Fibroblast of skin of right biceps (primary cell): ENCODE data around the gene ZBTB8A.
"Not testable (repeated sequence)": the region's sequence is repeated elsewhere in the genome, so short reads cannot be mapped to it uniquely, and the experiment has no call there.

ENCODE experiments used
- DNase-seq: peaks from one replicate; pipeline ENCODE4 v3.0.0-alpha.2; 2013

ZBTB8A gene

DNA sequence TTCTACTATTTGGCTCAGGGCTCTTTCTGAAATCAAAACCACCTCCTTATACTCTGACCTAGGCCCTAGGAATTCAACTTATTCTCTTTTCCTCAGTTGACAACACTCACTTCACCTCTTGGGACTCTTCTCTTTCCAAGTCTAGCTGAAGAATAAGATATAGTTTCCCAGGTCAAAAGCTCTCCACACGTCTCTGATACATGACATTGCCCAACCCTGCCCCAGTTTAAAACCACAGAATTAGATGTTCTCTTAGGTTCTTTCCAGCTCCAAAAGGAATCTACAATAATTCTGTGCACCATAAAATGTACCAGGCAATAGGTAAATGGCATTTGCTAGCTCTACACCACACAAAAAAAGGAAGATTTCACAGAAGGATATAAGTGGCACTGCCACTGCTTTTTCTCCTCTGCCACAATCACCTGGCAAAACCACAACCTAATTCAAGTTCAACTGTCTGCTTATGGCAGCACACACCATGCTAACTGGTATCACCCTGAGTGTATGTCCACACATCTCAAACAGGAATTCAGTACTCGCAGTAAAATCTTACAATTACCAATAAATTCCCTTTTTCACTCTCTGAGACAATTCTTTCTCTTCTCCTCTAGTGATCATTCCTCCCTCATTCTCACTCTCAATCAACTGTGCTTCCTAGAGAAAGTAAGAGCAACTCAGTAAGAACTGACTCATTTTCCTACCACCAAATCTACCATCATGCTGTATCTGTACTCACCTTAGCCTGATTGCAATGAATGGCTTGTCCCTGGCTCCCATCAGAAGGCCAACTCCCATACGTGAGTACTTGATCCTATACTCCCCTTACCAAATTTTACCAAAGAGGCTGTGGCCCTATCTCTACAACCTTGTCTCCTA is 83.8 kb downstream of the ZBTB8A start:
- DNase-seq: no peak

DNA sequence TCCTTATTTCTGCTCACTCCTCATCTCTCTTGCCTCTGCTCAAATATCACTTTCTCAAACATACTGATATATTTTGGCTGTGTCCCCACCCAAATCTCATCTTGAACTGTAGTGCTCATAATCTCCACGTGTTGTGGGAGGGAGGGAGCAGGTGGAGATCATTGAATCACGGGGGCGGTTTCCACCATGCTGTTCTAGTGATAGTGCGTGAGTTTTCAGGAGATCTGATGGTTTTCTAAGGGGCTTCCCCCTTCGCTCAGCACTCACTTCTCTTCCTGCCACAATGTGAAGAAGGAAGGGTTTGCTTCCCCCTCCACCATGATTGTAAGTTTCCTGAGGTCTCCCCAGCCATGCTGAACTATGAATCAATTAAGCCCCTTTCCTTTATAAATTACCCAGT is 84.5 kb downstream of the ZBTB8A start:
- no peak for DNase-seq

DNA sequence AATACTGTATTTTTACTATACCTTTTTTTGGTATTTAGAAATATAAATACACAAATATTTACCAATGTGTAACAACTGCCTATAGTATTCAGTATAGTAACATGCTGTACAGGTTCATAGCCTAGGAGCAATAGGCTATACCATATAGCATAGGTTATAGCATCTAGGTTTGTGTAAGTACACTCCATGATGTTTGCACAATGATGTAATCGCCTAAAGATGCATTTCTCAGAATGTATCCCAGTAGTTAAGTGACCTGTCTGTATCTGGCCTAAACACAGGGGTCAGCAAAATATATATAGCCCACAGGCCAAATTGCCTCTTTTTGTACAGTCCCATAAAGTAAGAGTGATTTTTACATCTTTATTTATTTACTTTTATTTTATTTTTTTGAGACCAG is 86.9 kb downstream of the ZBTB8A start:
- no peak for DNase-seq

DNA sequence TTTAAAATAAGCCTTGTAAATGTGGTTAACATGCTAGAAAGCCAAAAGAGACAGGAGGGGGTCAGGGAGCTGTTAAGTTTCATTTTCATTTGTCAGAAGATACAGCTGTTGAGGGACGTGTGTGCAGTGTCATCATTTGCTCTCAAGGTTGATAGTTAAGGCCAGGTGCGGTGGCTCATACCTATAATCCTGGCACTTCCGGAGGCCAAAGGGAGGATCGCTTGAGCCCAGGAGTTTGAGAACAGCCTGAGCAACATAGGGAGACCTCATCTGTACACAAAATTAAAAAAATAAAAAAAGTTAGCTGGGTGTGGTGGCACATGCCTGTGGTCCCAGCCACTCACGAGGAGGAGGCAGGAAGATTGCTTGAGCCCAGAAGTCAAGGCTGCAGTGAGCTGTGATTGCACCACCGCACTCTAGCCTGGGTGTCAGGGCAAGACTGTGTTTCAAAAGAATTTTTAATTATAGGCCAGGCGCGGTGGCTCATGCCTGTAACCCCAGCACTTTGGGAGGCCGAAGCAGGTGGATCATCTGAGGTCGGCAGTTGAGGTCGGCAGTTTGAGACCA is 88.5 kb downstream of the ZBTB8A start:
- DNase-seq: no peak

DNA sequence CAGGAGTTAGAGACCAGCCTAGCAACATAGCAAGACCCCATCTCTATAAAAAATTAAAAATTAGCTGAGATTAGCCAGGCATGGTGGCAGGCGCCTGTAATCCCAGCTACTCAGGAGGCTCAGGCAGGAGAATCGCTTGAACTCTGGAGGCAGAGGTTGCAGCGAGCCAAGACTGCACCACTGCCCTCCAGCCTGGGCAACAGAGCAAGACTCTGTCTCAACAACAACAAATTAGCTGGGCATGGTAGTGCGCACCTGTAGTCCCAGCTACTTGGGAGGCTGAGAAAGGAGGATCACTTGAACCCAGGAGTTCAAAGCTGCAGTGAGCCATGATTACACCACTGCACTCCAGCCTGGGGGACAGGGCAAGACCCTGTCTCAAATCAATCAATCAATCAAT is 90.9 kb downstream of the ZBTB8A start:
- not testable (repeated sequence) for DNase-seq

DNA sequence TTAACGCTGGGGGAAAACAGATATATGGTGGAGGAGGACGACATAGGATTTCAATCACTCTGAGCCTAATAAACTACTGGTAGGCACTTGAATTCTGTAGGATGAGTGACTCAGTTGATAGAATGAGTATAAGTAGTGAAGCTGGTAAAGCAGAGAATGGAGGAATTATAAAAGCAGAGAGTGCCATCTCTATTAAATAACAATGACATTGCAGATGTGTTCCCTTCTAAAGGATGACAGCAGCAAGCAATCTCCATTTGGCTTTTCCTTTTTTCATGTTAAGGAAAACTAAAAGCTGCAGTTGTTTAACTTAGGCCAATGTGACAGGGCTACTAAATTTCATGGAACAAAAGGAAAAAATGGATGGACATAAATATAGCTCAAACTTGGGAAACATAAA is 93.6 kb downstream of the ZBTB8A start:
- DNase-seq: no peak

DNA sequence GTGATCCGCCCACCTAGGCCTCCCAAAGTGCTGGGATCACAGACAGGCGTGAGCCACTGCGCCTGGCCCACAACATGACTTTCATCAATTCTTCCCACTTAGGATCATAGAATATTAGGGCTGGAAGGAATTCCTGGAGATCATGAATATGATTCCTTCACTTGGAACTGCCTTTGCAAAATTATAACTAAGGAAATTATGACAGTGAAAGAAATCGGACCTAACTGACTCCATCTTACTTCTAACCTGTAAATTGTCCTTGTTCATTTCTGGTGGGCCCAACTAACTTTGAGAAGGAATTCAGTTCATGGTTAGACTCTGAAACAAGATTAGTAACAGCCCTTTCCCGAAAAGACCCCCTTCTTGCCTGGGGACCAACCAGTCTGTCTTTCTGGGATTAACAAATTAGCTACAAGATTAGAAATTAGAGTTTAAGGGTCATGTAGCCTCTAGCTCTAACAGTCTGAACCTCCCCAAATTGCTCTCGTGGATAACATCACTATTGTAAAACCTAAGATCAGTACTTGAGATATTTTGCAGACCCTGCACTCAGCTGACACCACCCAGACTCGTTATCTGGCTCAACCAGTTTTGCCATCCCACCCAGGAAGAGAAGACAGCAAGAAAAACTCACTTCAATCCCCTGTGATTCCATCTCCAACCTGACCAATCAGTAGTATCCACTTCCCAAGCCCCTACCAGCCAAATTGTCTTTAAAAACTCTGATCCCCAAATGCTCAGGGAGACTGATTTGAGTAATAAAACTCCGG is 96.5 kb downstream of the ZBTB8A start:
- DNase-seq: no peak

DNA sequence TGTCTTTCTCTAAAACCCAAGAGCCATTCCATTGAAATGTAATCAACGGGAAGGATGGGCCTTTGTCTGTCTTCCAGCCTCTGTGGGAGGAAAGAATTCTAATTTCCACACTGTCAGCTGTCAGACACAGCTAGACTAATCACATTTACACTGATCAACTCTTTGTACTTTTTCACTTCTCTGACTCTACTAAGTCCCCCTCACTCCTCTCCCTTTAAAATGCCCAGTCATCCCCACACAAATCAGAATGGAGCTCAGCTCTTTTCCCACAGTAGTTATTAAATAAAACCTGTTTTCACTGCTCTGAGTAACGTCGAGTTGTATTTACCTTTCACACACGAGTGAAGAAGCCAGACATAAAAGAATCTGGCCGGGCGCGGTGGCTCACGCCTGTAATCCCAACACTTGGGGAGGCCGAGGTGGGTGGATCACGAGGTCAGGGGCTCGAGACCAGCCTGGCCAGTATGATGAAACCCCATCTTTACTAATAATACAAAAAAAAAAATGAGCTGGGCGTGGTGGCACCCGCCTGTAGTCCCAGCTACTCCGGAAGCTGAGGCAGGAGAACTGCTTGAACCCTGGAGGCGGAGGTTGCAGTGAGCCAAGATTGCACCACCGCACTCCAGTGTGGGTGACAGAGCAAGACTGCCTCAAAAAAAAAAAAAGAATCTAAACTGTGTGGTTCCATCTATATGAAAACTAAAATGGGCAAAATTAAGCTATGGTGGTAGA is 97.9 kb downstream of the ZBTB8A start:
- DNase-seq: no peak

DNA sequence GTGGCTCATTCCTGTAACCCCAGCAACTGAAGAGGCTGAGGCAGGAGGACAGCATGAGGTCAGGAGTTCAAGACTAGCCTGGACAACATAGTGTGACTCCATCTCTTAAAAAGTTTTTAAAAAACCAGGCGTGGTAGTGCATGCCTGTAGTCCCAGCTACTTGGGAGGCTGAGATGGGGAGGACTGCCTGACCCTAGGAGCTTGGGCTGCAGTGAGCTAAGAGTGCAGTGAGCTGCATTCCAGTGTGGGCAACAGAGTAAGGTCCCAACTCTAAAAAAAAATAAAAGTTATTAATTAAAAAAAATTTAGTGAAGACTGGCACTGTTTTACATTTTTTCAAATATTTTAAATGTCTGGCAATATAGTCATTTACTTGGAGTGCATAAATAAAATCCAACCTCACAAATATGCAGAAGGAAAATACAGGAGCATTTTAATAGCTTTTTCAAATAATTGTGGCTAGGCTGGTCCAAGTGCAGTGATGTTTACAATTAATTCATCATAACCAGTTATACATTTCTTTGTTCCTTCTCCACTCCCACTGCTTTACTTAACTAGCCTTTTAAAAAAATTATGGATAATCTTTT is 100.4 kb downstream of the ZBTB8A start:
- peak; percentile 72 for DNase-seq

DNA sequence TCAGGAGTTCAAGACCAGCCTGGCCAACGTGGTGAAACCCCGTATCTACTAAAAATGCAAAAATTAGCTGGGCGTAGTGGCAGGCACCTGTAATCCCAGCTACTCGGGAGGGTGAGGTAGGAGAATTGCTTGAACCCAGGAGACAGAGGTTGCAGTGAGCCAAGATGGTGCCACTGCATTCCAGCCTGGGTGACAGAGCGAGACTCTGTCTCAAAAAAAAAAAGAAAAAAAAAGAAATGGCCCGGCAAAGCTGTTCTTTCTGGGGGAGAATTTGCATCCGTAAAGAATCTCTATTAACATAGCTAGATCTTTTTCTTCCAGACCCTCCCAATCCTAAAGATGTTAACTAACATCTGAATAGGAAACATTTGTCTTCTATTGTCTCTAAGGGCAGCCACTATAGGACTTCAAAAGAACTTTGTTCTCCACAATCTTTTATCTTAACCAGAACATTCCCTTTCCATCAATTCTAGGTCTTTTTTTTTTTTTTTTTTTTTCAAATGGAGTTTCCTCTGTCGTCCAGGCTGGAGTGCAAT is 103.1 kb downstream of the ZBTB8A start:
- DNase-seq: not testable (repeated sequence)

DNA sequence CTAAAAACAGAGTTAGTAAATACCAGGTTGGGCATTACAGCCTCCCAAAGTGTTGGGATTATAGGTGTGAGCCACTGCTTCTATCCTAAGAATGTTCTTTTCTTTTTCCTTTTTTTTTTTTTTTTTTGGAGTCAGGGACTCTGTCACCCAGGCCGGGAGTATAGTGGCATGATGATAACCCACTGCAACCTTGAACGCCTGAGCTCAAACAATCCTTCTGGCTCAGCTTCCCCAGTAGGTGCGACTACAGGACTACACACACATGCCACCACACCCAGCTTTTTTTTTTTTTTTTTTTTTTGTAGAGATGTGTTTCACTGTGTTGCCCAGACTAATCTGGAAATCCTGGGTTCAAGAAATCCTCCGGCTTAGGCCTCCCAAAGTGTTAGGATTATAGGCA is 105.2 kb downstream of the ZBTB8A start:
- DNase-seq: no peak

DNA sequence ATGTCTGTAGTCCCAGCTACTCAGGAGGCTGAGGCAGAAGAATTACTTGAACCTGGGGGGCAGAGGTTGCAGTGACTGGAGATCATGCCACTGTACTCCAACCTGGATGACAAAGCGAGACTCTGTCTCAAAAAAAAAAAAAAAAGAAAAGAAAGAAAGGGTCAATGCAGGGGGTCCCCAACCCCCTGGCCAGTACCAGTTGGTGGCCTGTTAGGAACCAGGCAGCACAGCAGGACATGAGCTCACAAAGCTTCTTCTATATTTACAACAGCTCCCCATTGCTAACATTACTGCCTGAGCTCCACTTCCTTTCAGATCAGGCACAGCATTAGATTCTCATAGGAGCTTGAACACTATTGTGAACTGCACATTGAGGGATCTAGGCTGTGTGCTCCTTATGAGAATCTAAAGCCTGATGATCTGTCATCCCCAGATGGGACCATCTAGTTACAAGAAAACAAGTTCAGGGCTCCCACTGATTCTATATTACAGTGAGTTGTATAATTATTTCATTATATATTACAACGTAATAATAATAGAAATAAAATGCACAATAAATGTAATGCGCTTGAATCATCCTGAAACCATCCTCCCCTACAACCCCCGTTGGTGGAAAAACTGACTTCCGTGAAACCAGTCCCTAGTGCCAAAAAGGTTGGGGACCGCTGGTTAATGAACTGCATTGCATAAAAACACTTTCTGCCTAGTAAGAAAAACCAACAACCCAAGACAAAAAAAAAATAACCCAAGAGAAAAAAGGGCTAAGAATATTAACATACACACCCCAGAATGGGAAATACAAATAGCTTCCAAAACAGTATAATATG is 108.3 kb downstream of the ZBTB8A start:
- DNase-seq: no peak

DNA sequence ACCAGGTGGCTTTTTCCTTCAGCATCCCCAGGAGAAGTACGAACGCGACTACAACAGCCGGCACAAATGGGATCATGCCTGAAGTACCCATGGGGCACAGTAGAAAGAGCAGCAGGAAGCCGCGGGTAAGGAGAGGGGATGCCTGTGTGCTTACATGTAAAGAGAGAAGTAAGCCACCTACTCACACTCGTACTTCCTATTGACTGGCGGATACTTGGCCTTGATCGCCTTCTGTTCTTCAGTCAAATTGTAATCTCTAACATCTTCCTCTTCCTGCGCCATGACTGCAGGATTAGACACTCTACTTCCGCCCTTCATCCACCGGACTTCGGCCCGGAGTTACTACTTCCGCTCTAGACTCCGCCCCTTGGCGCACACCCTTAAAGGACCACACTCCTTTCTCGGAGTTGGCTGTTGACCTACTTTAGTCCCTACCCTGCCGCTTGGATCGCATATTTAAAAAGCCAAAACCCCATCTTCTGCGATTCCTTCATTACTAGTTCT is 111.1 kb downstream of the ZBTB8A start, which contains the start of gene ZBTB8OS:
TSS of gene ZBTB8OS (minus strand) at position 303 of the 504 bp plus-strand sequence. CDS start at position 282, 21 bp downstream.
- peak; percentile 94 for DNase-seq

DNA sequence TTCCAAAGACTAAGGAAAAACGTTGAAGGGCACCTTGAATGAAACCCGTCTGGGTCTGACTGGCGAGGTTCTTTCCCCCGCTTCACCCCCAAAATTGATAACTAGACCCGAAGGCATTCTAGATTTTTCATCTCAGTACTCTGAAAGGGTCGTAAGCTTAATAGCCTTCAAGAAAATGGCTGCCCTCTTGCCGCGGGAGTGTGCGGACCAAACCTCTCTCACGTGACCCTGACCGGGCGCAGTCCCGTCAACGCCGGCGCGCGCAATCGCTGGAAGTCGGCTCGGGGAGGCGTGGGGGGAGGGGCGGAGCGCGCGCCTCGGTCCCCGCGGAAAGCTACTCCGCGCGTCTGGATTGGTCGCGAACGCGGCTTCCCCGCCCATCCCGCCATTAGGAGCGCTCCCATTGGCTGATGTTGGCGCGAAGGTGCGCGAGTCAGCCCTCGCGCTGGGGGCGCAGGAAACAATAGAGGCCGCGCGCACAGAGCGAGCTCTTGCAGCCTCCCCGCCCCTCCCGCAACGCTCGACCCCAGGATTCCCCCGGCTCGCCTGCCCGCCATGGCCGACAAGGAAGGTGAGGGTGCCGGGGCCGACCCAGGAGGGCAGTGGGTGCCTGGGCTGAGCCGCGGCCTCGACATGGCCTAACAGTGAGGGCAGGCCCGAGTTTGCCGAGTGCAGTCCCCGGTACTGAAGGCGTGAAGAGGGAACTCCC is 111.7 kb downstream of the ZBTB8A start, which contains the start of gene RBBP4:
TSS of gene RBBP4 (plus strand) at position 457 of the 709 bp plus-strand sequence. CDS start at position 556, 99 bp downstream.
- peak; percentile 98 for DNase-seq

DNA sequence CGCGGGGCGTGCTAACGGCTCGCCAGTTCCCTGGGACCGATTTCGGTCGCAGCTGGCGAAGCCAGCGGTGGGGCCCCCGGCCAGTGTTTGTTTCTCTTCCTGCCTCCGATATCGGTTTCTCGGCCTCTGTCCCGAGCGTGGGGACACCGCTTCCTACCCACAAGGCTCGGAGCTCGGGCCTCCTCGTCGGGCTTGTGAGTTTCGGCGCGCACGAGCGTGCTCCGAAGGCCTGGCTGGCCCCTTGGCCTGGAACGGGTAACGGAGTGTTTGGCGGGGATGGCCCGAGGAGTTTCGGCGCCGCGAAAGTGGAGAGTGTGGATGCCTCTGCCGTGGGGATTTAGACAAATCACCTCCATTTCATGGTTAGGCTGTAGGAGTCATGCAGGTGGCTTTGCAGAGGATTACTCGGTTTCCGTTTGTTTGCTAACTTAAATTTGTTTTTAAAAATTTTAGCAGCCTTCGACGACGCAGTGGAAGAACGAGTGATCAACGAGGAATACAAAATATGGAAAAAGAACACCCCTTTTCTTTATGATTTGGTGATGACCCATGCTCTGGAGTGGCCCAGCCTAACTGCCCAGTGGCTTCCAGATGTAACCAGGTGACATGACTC is 112.3 kb downstream of the ZBTB8A start:
- no peak for DNase-seq

DNA sequence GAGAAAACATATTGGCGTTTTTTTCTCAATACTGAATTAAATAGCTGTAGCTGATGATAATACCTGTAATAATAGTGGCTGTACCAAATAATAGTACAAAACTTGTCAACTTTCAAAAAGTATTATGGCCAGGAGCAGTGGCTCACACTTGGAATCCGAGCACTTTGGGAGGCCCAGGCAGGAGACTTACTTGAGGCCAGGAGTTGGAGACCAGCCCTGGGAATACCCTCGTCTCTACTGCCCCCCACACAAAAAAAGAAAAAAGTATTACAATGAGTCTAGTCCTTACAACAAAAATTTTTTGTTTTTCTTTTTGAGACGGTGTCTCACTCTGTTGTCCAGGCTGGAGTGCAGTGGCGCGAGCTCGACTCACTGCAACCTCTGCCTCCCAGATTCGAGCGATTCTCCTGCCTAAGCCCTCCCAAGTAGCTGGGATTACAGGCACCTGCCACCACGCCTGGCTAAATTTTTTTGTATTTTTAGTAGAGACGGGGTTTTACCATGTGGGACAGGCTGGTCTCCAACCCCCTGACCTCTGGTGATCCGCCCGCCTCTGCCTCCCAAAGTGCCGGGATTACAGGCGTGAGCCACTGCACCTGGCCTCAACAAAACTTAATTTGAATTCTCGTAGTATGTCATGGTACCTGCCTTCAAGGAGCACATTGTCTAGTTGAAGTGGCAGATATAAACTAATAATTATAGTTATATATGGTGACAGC is 113.2 kb downstream of the ZBTB8A start:
- DNase-seq: no peak
